GM21786 (cell line): ENCODE measurements around the gene SFT2D1.
A peak's percentile ranks its signal among the peaks of the same experiment; 100 is the strongest.
"Not testable (repeated sequence)": the region's sequence is repeated elsewhere in the genome, so short reads cannot be mapped to it uniquely, and the experiment has no call there.

Experiments used
- ATAC-seq: cut with Tn5 transposase; IDR thresholded peaks from one replicate; pipeline ENCODE4 v1.9.1; 2021; ENCODE audit not compliant: unreplicated experiment

SFT2D1 gene

DNA sequence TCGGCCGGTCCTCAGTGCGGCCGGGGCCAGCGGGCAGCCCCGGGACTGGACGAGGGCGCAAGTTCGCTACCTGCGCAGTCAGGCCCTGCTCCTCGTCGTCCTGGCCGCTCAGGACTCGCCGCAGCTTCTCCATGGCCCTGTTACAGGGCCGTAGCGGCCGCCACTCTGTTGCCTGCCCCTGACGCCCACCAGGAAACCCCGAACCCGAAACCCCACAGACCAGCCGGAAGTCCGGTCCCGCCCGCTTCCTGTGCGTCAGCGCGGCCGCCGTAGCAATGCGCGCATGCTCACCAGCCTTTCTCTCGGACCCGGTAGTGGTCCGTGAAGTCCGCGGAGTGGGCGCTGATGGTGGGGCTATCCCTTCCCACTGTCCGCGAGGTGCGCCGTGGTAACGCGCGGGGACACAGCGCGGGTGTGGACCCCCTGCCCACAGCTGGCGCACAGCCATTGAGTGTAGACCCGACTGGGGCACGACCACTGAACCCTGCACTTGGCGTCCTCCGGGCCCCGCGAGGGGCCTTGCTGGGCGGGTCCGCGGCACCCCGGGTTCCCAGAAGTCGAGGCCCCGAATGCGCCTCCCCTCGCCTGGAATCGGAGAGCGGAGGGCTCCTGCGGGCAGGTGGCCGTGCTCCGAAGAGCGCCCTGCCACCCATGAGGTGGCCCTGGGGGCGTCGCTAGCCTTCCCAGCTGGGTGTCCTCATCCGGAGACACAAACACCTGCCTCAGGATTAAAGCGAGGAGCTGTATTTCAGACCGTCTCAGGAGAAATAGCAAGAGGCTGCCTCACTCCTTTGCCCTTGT lies at the start of gene SFT2D1:
Gene SFT2D1 (minus strand): TSS at position 197 of the 801 bp plus-strand sequence. CDS start 64 bp downstream, at position 133.
- peak; percentile 90 for ATAC-seq

DNA sequence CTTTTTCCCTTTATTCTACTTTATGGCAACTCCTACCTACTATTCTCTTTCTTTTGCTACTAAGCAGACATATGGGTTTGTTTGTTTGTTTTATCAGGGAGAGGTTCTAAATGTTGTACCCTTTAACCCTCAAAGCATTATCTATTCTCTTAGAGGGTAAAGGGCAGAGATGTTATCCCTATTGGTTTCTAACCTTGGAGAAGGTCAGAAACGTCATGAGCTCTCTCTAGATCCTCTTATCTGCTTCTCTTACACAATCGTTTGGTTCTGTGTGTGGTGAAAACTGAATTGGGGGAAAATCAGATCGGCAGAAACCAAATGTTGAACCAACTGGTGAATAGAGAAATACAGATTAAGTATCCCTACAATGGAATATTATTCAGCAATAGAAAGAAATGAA lies 46.8 kb upstream of the SFT2D1 start:
- ATAC-seq = no peak

DNA sequence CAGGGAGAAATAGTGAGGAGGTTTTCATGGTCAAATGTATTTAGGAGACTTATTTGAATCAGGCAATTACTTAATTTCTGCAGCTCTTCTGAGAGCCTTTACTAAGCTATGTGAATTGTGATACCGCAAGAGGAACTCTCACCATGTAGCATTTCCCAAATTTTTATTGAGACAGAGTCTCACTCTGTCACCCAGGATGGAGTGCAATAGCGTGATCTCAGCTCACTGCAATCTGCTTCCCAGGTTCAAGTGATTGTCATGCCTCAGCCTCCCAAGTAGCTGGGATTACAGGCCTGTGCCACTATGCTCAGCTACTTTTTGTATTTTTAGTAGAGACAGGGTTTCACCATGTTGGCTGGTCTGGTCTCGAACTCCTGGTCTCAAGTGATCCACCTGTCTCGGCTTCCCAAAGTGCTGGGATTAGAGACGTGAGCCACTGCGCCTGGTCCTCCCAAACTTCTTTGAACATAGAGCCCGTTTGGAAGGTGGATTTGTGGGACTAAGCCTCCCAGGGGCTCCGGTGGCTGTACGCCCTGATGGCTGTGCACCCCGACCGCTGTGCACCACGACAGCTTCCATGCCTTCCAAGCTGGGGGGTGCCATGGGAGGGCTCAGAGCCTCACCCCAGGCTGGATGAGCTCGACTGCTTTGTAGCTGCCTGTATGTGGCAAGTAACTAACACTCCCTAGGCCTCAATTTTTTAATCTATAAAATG lies 46.1 kb upstream of the SFT2D1 start:
- ATAC-seq = no peak

DNA sequence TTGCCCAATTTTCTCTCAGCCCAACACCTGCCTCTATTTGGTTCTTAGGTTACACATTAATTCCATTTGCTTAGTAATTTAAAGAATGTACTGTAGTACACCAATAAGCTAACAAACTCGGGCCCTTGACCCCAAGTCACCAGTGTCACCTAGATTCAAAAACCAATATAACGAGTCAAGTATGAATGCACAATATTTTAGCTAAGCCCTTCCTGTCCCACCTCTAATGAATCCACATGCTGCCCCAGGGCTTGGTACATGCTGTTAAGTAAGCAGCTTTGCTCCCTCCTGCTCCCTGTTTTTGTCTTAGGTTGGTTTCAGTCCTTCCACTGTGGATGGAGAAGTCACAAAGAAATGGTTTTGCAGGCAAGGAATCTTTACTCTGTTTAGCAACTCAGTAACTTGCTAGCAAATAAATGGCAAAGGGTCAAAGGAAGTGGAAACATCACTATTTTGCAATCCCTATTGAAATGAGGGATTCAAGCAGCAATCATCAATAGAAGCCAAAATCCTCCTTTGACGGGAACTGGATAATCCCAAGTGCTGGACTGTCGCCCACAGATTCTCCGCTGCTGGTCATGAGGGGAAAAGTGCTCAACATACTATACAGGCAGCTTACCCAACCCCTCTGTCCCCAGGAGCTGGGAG lies 45.4 kb upstream of the SFT2D1 start:
- ATAC-seq = no peak

DNA sequence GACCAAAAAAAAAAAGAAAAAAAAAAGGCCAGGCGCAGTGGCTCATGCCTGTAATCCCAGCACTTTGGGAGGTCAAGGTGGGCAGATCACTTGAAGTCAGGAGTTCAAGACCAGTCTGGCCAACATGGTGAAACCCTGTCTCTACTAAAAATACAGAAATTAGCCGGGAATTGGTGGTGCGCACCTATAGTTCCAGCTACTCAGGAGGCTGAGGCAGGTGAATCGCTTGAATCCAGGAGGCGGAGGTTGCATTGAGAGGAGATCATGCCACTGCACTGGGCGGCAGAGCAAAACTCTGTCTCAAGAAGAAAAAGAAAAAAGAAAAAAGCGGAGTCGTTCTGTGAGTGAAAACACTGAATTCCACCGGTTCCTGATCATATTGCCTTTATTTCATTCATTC lies 44.8 kb upstream of the SFT2D1 start:
- ATAC-seq = not testable (repeated sequence)

DNA sequence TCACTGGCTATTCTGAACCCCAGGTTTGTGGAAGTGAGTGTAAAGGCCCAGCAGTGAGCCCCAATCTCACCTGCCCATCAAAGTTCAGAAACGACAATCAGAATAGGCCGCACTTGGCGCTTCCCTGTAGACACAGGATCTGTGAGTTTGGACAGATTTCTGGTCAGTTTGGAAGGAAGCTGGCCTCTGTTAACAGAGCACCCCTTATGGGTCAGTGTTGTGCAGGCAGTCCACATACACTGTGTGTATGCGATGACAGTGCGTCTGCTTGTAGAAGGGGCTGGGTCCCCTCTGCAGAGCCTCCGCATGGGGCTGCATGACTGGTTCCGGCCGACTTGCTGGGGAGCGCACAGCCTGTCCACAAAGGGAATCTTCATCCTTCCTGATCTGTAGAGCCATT lies 43.8 kb upstream of the SFT2D1 start:
- ATAC-seq = no peak

DNA sequence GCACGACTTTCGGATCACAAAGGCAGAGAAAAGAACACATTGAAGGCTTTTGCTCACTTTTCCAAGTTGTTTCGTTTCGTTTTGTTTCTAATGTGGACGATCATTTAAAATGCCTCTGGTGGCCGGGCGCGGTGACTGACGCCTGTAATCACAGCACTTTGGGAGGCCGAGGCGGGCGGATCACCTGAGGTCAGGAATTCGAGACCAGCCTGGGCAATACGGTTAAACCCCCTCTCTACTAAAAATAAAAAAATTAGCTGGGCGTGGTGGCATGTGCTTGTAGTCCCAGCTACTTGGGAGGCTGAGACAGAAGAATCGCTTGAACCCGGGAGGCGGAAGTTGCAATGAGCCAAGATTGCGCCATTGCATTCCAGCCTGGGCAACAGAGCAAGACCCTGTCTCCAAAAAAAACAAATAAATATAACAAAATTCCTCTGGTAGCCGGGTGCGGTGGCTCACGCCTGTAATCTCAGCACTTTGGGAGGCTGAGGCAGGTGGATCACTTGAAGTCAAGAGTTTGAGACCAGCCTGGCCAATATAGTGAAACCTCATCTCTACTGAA lies 41.5 kb upstream of the SFT2D1 start:
- ATAC-seq = not testable (repeated sequence)

DNA sequence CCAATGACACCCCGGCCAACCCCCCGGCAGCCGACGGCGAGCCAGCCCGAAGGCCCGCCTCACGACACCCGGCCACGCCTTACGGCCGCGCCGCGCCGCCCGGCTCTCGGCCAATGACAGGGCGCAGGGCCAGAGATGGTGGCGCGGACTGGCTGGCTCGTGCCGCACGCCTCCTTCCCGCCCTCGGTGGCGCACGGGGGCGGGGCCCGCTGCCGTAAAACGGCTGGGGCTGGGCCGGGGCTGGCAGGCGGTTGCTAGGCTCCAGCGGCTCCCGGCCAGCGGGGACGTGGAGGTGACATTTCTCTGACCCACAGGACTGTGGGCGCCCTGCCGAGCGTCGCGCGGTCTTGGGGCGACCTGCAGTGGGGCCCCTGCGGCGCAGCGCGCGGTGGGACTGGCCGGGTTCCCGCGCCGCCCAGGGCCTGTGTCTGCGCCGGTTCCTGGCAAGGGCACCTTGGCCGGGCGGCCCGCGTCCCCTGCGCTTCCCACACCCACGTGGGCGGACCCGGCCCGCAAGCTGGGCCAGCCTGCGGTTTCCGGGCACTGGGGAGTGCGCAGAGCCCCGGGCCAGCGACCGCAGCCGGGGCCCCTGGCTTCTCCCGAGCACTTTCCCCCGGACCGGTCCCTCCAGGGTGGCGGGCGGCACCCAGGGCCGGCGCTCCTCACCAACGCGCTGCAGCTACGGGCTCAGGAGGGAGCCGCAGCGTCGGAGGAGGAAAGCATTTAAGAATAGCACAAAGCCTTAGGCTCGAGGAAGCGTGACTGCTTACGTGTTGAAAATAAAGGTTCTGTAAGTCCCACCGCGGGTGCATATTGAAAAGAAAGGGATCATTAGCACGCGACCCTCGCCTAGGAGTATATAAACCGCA lies 40.8 kb upstream of the SFT2D1 start, which contains the start of gene MPC1:
Gene MPC1 (minus strand): TSS at position 8 of the 869 bp plus-strand sequence. CDS start 64 bp downstream, outside the sequence.
- peak; percentile 86 for ATAC-seq

DNA sequence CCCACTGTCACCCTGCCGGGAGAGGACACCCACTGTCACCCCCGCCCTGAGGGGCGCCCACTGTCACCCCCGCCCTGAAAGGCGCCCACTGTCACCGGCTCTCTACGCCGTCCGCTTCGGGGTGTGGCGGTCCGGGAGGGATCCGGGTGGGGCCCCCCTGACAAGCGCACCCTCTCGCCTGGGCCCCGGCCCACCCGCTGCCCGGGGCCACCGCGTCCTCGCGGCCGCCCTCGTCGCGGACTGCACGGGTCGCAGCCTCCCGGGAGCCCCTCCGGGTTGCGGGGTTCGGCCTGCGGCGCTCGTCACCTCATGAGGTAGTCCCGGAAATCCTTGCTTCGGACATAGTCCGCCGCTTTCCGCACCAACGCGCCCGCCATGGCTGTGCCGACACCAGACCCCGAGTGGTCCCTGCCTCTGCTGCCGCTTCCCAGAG lies 40.2 kb upstream of the SFT2D1 start:
- ATAC-seq = no peak

DNA sequence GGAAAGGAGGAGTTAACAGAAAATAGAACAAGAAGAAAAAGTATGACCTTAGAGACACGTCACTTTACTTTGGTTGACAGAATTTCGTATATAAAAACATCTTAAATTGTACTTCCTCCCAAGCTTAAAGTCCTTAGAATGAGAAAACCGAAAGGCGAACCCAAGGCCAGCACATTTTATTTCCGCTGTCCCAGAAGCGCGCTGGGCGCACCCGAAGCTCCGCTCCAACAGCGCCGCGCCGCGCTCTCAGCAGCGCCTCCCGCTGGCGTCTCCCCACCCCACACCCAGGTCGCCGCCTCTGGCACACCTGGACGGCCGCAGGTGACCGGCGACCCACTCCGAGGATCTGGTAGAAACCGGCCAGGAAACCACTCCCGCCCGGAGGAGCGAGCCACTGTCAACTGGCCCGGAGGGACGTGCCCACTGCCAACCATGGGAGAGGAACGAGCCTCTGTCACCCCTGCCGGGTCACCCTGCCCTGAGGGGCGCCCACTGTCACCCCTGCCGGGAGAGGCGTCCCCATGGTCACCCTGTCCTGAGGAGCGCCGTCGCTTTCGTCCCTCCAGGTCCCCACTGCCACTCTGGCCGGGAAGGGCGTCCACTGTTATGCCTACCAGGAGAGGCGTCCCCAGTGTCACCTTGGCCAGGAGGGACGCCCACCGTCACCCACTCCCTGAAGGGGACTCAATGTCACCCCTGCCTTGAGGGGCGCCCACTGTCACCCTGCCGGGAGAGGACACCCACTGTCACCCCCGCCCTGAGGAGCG lies 39.6 kb upstream of the SFT2D1 start:
- peak; percentile 45 for ATAC-seq

DNA sequence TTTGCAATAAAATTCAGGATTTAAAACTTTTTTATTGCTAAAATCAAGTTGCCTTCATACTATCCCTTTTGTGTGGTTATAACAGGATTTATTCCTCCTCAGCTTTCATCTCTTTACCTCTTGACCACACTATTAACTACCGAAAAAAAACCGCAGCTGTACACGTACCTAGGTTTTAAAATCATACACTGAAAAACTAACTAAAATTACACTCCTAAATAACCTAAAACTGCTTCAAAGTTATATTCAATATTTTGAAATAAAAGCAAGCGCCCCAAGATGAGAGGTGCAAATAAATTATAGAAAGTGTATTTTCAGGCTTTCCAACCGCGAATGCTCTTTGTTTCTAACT lies 39.0 kb upstream of the SFT2D1 start:
- no peak for ATAC-seq

DNA sequence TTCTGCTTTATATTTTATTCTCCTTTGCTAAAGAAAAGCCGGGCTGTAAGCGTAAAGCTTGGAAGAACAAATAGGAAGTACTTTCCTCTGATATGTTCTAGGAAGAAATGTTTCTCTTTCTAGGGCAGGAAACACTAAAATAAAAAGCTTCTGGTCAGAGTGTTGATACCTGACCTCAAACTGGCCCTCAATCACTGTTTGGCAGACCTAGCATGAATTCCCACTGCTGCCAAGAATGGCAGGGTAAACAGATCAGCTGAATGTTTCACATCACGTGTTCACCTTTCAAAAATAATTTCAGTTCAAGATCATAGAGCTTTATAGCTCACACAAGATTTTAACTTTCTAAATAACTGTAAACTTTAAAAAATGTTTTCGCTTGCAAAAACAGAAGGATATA lies 37.5 kb upstream of the SFT2D1 start:
- ATAC-seq = no peak

DNA sequence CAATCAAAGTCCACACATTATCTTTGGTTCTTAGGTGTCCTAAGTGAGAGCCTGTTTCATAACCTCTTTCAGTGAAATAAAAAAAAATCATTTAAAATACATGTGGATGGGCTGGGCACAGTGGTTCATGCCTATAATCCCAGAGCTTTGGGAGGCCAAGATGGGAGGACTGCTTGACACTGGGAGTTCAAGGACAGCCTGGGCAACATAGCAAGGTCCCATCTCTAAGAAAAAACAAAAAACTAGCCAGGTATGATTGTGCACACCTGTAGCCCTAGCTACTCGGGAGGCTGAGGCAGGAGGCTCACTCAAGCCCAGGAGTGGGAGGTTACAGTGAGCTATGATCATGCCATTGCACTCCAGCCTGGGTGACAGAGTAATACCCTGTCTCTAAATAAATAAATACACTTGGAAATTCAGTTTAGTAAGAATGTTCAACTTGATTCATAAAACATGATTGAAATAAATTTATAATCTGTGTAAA lies 36.8 kb upstream of the SFT2D1 start:
- no peak for ATAC-seq

DNA sequence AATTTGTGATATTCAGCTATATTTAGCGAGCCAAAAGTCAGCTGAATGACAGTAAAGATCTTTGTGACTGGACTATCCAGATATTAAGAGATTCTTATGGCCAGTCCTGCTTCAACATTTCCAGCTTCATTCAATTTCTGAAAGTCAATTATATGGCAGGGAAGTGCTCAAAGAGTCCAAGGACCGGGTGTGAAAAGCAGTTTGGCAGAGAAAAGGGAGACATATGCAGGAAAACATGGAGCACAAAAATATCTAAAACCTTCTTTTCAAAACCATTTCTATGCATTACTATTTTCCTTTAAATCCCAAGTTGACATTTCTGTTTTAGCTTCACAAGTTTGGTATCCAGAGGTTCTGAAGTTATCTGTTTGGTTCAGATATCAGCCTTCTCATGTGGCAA lies 35.4 kb upstream of the SFT2D1 start:
- no peak for ATAC-seq

DNA sequence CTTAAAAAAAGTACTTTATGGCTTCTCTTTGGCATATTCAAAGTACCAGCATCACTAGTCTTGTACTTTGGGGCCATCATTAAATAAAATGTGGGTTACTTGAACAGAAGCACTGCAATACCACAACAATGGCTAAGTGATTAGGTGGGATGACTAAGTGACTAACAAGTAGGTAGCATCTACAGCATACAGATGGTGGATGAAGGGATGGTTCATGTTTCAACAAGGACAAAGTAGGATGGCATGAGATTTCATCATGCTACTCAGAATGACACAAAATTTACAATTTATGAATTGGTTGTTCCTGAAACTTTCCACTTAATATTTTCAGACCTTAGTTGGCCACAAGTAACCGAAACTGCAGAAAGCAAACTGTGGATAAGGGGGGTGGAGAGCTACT lies 32.7 kb upstream of the SFT2D1 start:
- no peak for ATAC-seq

DNA sequence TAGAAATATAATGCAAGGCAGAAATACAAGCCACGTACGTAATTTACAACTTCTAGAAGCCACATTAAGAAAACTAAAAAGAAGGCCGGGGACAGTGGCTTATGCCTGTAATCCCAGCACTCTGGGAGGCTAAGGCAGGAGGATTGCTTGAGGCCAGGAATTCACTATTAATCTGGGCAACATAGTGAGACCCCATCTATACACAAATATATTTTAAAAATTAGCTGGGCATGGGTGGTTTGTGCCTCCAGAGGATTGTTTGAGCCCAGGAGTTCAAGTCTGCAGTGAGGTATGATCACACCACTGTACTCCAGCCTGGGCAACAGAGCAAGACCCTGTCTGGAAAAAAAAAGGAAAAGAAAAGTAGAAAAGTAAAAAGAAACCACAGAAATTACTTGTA lies 28.1 kb upstream of the SFT2D1 start:
- ATAC-seq = no peak

DNA sequence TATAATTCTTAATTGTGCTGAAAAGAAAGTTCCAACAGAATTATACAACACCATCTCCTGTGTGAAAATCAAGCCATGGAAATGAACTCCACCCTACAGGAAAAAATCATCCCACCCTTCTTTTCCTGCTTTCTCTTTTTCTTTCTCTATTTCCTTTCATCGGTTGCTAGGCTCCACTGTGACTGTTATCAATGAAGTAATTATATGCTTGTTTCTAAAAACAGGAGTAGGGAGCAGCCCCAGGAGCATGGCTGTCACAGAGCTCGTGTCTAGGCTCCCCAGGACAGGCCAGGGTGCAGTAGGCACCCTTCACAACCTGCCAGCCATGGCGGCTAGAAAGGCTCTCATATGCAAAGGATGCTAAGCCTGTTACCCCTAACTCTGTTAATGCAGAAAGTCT lies 27.4 kb upstream of the SFT2D1 start:
- ATAC-seq = no peak

DNA sequence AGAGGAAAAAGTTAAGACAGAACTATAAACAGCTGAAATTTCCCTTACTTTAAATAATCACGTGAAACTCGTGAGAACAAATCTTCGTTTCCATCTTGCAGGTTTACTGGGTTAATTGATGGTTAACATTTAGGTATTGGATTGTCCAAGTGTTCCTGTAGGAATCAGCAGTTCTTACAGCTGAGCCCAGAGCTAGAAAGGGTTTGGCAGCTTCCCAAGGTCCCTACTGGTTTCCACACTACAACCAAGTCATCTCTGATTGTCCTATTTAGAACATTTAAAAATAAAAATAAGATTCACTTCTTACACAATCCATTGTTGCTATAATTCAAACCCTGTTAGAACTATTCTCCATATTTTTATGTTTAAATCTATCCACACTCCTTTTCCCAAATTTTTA lies 24.6 kb upstream of the SFT2D1 start:
- ATAC-seq = no peak

DNA sequence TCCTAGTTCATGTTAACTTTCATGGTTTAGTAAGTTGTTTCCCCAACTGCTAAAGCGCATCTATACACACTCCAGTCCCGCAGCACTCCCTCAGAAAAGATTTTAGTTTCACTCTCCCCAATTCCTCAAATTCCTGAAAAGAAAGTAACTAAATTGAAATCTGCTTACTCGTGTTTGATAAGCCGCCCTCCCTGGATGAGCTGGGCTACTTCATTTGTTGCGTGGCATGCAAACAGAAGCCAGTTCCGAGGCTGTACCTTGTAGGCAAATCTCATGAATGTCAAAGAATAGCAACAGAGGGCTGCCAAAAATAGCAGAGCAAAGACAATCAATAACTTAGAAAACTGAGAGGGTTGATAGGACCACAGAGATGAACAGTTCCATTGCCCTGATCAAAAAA lies 23.5 kb upstream of the SFT2D1 start:
- peak; percentile 76 for ATAC-seq

DNA sequence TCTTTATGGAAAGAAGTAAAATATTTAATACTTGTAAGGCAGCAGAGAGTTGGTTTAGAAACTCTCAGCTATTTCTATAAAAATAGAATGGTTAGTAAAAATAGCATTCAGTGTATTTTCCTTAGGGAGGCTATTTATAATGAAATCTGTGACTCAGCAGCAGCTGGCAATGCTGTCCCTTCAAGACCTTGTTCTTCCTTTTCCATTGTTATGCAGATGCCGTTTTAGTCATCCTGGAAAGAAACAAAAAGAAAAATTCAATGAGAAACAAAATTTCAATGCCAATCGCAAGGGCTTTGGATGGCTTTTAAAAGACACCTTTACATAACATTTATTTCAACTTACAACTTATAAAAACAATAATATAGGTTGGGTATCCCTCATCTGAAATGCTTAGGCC lies 22.9 kb upstream of the SFT2D1 start:
- no peak for ATAC-seq
